ENCODE measurements around the gene PKIG. TPM values are rescaled to one million over a fixed set of nuclear protein-coding genes. Genes with fewer than 3 reads are reported as not detected.
A peak's percentile ranks its signal among the peaks of the same experiment; 100 is the strongest.
"Not testable (repeated sequence)": the region's sequence is repeated elsewhere in the genome, so short reads cannot be mapped to it uniquely, and the experiment has no call there.

Gene PKIG
- total RNA-seq, 4 donors from 2014 or later = 17.2 to 40.8 (median 32.0) TPM

- DNase-seq (ENCODE audit: low spot score in 2 of 2) = no peak
- Histone ChIP-seq H3K4me3 (peak overlapping the region; percentile 80), H3K9me3 (no peaks in the 10 kb centered on the region), H3K27me3 (no peaks in the 10 kb centered on the region), H3K4me1 (peaks cover 39% of the 10 kb centered on the region), H3K27ac (no peak overlapping the region), H3K36me3 (no peaks in the 10 kb centered on the region)
- WGBS = 90% methylated on average over 6 of the region's 6 CpGs
- TF ChIP-seq CTCF (IDR thresholded peaks at IDR 0.05) (no peak), POLR2AphosphoS5 (IDR thresholded peaks at IDR 0.05) (no peak), EP300 (IDR thresholded peaks at IDR 0.05) (no peak), POLR2A (IDR thresholded peaks at IDR 0.05) (no peak)
Measured at GRCh38 chr20:44649976-44650375, 67.6 kb downstream of the PKIG start.

GRCh38 chr20:44650771-44651433 is 68.5 kb downstream of the PKIG start:
- peak overlapping the region; percentile 82 for H3K27ac ChIP-seq
- DNase-seq (ENCODE audit: low spot score in 2 of 2) = no peak
- H3K9me3 ChIP-seq = no peaks in the 10 kb centered on the region
- no peaks in the 10 kb centered on the region for H3K27me3 ChIP-seq
- TF ChIP-seq POLR2AphosphoS5 (IDR thresholded peaks at IDR 0.05) = no peak
- TF ChIP-seq CTCF (IDR thresholded peaks at IDR 0.05) = no peak
- TF ChIP-seq EP300 (IDR thresholded peaks at IDR 0.05) = no peak
- no peak for TF ChIP-seq POLR2A (IDR thresholded peaks at IDR 0.05)
- no peaks in the 10 kb centered on the region for H3K36me3 ChIP-seq
- 23% methylated on average over 6 of the region's 24 CpGs for WGBS
- peaks cover 39% of the 10 kb centered on the region for H3K4me1 ChIP-seq
- H3K4me3 ChIP-seq = peak overlapping the region; percentile 80

- peak overlapping the region; percentile 80 for H3K4me3 ChIP-seq
- DNase-seq (ENCODE audit: low spot score in 2 of 2) = no peak
- no CpG with 5 or more reads among the region's 33 CpGs for WGBS
- no peaks in the 10 kb centered on the region for H3K27me3 ChIP-seq
- peaks cover 39% of the 10 kb centered on the region for H3K4me1 ChIP-seq
- H3K27ac ChIP-seq = peak overlapping the region; percentile 82
- no peaks in the 10 kb centered on the region for H3K9me3 ChIP-seq
- TF ChIP-seq CTCF (IDR thresholded peaks at IDR 0.05) (no peak), POLR2AphosphoS5 (IDR thresholded peaks at IDR 0.05) (no peak), EP300 (IDR thresholded peaks at IDR 0.05) (no peak), POLR2A (IDR thresholded peaks at IDR 0.05) (peak in 1 of 2 donors; percentile 23)
- no peaks in the 10 kb centered on the region for H3K36me3 ChIP-seq
Measured at GRCh38 chr20:44651434-44651683, 69.0 kb downstream of the PKIG start.

GRCh38 chr20:44651684-44652423 is 69.5 kb downstream of the PKIG start, which contains the start of gene ADA:
ADA (minus strand) TSS chr20:44651699; CDS start chr20:44651607, 92 bp downstream.
- no peaks in the 10 kb centered on the region for H3K36me3 ChIP-seq
- peak within 1 kb of the TSS; percentile 82 for H3K27ac ChIP-seq
- H3K4me1 ChIP-seq = peaks cover 36% of the 10 kb centered on the region
- DNase-seq (ENCODE audit: low spot score in 2 of 2) = peak in 1 of 2 donors; percentile 74
- H3K4me3 ChIP-seq = peak within 1 kb of the TSS; percentile 80
- H3K27me3 ChIP-seq = no peaks in the 10 kb centered on the region
- under 1% methylated on average over 29 of the region's 68 CpGs for WGBS
- H3K9me3 ChIP-seq = no peaks in the 10 kb centered on the region
- TF ChIP-seq POLR2AphosphoS5 (IDR thresholded peaks at IDR 0.05) (no peak), POLR2A (IDR thresholded peaks at IDR 0.05) (no peak), CTCF (IDR thresholded peaks at IDR 0.05) (no peak)

GRCh38 chr20:44653546-44653945 is 71.2 kb downstream of the PKIG start:
- no peaks in the 10 kb centered on the region for H3K9me3 ChIP-seq
- 95% methylated on average over 2 of the region's 2 CpGs for WGBS

GRCh38 chr20:44654210-44654609 is 71.8 kb downstream of the PKIG start:
- H3K4me1 ChIP-seq = peaks cover 27% of the 10 kb centered on the region
- not testable (repeated sequence) for H3K27ac ChIP-seq; H3K36me3 ChIP-seq; H3K27me3 ChIP-seq; H3K9me3 ChIP-seq; DNase-seq (ENCODE audit: low spot score in 2 of 2); H3K4me3 ChIP-seq
- WGBS = 94% methylated on average over 5 of the region's 5 CpGs

More at GRCh38 chr20:44653546-44653945, 71.2 kb downstream of the PKIG start:
- Histone ChIP-seq H3K4me3 (no peak overlapping the region), H3K4me1 (peaks cover 33% of the 10 kb centered on the region), H3K27ac (no peak overlapping the region), H3K27me3 (no peaks in the 10 kb centered on the region), H3K36me3 (no peaks in the 10 kb centered on the region)
- no peak for DNase-seq (ENCODE audit: low spot score in 2 of 2)
- TF ChIP-seq CTCF (IDR thresholded peaks at IDR 0.05) = no peak
- TF ChIP-seq POLR2A (IDR thresholded peaks at IDR 0.05) = no peak
- TF ChIP-seq POLR2AphosphoS5 (IDR thresholded peaks at IDR 0.05) = no peak
- TF ChIP-seq EP300 (IDR thresholded peaks at IDR 0.05) = no peak

Data from suprapubic skin (tissue), 4 donors.